HG02759 (cell line): ENCODE data around the gene SCT.

Source experiments
- ATAC-seq: cut with Tn5 transposase; IDR thresholded peaks from one replicate; pipeline ENCODE4 v1.9.1; 2021; ENCODE audit warnings: mild to moderate bottlenecking, moderate library complexity; ENCODE audit not compliant: unreplicated experiment

SCT gene

GRCh38 chr11:611001-611996, 15.7 kb downstream of the SCT start:
- ATAC-seq, result no peak

- no peak for ATAC-seq
Measured at GRCh38 chr11:610146-610801, 16.7 kb downstream of the SCT start.

- ATAC-seq, result no peak
Measured at GRCh38 chr11:609341-609811, 17.6 kb downstream of the SCT start.

DNA sequence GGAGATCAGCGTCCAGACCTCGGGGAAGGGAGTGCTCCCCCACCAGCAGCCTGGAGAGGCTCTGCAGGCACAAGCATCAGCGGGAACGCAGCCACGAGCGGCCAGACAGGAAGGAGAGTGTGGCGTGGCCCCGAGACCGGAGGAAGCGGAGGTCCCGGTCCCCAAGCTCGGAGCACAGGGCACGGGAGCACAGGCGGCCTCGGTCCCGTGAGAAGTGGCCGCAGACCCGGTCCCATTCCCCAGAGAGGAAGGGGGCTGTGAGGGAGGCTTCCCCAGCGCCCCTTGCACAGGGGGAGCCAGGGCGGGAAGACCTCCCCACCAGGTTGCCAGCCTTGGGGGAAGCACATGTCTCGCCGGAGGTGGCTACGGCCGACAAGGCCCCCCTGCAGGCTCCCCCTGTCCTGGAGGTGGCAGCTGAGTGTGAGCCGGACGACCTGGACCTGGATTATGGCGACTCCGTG, 18.2 kb downstream of the SCT start:
- no peak for ATAC-seq

DNA sequence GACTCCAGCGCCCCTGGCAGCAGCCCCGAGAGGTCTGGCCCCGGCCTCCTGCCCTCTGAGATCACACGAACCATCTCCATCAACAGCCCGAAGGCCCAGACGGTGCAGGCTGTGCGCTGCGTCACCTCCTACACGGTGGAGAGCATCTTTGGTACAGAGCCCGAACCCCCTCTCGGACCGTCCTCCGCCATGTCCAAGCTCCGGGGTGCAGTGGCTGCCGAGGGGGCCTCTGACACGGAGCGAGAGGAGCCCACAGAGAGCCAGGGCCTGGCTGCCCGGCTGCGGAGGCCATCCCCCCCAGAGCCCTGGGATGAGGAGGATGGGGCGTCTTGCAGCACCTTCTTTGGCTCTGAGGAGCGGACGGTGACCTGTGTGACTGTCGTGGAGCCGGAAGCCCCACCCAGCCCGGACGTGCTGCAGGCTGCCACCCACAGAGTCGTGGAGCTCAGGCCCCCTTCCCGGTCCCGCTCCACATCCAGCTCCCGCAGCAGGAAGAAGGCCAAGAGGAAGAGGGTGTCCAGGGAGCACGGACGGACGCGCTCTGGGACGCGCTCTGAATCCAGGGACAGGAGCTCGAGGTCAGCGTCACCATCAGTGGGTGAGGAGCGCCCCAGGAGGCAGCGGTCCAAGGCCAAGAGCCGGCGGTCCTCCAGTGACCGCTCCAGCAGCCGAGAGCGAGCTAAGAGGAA, 18.9 kb downstream of the SCT start:
- ATAC-seq, result no peak

DNA sequence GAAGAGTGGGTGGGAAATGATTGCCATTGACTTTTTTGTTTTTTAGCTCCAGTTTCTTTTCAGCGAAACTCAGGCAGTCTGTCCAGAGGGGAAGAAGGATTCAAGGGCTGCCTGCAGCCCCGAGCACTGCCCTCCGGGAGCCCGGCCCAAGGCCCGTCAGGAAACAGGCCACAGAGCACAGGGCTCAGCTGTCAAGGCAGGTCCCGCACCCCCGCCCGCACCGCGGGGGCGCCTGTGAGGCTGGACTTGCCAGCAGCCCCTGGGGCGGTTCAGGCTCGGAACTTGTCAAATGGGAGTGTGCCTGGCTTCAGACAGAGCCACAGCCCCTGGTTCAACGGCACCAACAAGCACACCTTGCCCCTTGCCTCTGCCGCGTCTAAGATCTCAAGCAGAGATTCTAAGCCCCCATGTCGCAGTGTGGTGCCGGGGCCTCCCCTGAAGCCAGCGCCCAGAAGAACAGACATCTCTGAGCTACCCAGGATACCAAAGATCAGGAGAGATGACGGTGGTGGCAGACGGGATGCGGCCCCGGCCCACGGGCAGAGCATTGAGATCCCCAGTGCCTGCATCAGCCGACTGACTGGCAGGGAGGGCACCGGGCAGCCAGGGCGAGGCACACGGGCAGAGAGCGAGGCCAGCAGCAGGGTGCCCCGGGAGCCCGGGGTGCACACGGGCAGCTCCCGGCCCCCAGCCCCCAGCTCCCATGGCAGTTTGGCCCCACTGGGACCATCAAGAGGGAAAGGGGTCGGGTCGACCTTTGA, 19.8 kb downstream of the SCT start:
- ATAC-seq, result no peak

DNA sequence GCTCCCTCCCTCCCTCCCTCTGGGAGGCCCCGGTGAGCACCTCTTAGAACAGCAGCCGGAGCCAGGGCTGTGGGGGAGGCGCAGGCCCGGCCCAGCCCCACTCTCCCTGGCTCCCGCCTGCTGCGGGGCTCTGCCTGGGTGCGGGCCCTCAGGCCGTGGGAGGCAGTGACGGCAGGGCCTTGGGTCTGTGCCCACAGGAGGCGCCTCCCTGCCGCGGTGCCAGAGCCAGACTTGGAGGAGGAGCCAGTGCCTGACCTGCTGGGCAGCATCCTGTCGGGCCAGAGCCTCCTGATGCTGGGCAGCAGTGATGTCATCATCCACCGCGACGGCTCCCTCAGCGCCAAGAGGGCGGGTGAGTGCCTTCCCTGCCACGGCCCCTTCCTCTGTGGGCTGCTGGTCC, 20.7 kb downstream of the SCT start:
- ATAC-seq, result no peak

GRCh38 chr11:605286-606129, 21.5 kb downstream of the SCT start:
- no peak for ATAC-seq

DNA sequence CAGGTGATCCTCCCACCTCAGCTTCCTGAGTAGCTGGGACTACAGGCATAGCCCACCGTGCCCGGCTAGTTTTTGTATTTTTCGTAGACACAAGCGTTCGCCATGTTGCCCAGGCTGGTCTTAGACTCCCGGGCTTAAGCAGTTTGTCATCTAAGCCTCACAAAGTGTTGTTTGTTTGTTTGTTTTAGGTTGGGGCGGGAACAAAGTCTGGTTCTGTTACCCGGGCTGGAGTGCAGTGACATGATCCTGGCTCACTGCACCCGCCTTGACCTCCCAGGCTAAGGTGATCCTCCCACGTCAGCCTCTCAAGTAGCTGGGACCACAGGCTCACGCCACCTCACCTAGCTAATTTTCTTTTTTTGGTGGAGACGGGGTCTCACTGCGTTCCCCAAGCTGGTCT, 23.8 kb downstream of the SCT start:
- ATAC-seq, result no peak

GRCh38 chr11:601573-602245, 25.3 kb downstream of the SCT start:
- no peak for ATAC-seq

- no peak for ATAC-seq
Measured at GRCh38 chr11:598005-598680, 28.8 kb downstream of the SCT start.

- ATAC-seq, result no peak
Measured at GRCh38 chr11:597166-597725, 29.7 kb downstream of the SCT start.

- no peak for ATAC-seq
Measured at GRCh38 chr11:596374-596773, 30.6 kb downstream of the SCT start.

- ATAC-seq, result no peak
Measured at GRCh38 chr11:595400-595799, 31.6 kb downstream of the SCT start.

DNA sequence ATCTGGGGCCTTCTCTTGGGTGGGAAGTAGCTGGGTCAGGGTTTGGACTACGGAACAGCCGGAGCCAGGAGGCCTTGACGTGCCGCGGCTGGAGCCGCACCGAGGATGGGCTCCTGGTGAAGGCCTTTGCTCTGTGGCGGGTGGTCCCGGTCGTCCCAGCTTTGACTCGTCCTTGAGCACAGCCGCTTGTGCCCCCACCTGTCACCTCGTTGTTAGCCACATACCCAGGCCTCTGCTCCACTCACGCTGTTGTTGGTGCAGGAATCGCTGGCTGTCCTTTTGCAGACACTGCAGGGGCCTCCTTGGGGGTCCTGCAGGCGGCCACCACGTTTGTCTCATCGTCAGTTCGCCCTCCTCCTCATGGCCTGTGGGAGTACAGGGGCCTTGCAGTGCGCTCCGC, 33.6 kb downstream of the SCT start:
- ATAC-seq, result no peak

- no peak for ATAC-seq
Measured at GRCh38 chr11:592918-593317, 34.1 kb downstream of the SCT start.

- no peak for ATAC-seq
Measured at GRCh38 chr11:592501-592900, 34.5 kb downstream of the SCT start.

DNA sequence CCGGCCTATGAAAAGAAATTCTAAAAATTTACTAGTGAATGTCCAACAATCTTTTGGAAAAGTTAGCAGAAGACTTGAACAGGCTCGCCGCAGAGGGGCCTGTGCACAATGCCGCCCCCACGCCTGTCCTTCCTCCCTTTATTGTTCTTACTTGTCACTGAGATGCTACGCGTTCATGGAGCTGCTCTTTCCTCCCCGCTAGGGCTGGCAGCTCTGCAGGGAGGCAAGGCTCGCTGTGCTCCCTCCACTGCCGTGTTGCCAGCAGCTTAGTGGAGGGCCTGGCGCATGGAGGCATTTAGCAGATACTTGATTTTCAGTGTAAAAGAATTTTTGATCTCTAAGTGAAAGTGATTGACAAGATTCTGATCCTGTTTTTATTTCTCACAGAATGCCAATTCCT, 36.0 kb downstream of the SCT start:
- no peak for ATAC-seq
